HepG2 (cell line): ENCODE measurements around the gene DCAF7. TPM values are rescaled to one million over a fixed set of nuclear protein-coding genes. Genes with fewer than 3 reads are reported as not detected.
A peak's percentile ranks its signal among the peaks of the same experiment; 100 is the strongest.

Experiments used
- CHCHD3 ChIP-seq: sonication (generic); formaldehyde crosslinking; IDR thresholded peaks from 2 replicates; pipeline ENCODE4 v1.8.0; 2022; ENCODE audit warnings: mild to moderate bottlenecking, missing genetic modification reagents, moderate library complexity
- NBN ChIP-seq: fragments of 450-650 bp; conservative IDR thresholded peaks from 2 replicates; pipeline ENCODE4 v1.6.1; 2017
- NFKBIZ ChIP-seq: IDR thresholded peaks from 2 replicates; pipeline ENCODE4 v1.6.1; 2018; ENCODE audit warnings: missing genetic modification reagents, missing compliant biosample characterization
- RCOR2 ChIP-seq: IDR thresholded peaks from 2 replicates; pipeline ENCODE4 v1.6.1; 2016; ENCODE audit warnings: missing biosample characterization, missing genetic modification reagents
- SIX4 ChIP-seq: sonication (generic); formaldehyde crosslinking; IDR thresholded peaks from 2 replicates; pipeline ENCODE4 v1.4.0; 2020; ENCODE audit warnings: missing genetic modification reagents
- SRSF9 ChIP-seq: fragments of 200-400 bp; formaldehyde crosslinking; IDR thresholded peaks from 2 replicates; pipeline ENCODE4 v1.6.1; 2018; ENCODE audit warnings: borderline replicate concordance, mild to moderate bottlenecking, low read depth, low read length; ENCODE audit not compliant: insufficient read depth, poor library complexity, severe bottlenecking
- SRY ChIP-seq: sonication (generic); formaldehyde crosslinking; IDR thresholded peaks from 2 replicates; pipeline ENCODE4 v1.8.0; 2022; ENCODE audit warnings: mild to moderate bottlenecking, missing genetic modification reagents
- ZBTB8A ChIP-seq: sonication (generic); formaldehyde crosslinking; IDR thresholded peaks from 2 replicates; pipeline ENCODE4 v1.4.0; 2020; ENCODE audit warnings: mild to moderate bottlenecking, low read depth, missing genetic modification reagents, borderline replicate concordance
- ZFY ChIP-seq: sonication (generic); formaldehyde crosslinking; IDR thresholded peaks from 2 replicates; pipeline ENCODE4 v1.4.0; 2020; ENCODE audit warnings: missing genetic modification reagents
- ZNF235 ChIP-seq: sonication (generic); formaldehyde crosslinking; IDR thresholded peaks from 2 replicates; pipeline ENCODE4 v1.8.1; 2023; ENCODE audit warnings: mild to moderate bottlenecking, missing genetic modification reagents, borderline replicate concordance
- ZNF678 ChIP-seq: sonication (generic); formaldehyde crosslinking; IDR thresholded peaks from 2 replicates; pipeline ENCODE4 v1.4.0; 2020; ENCODE audit warnings: mild to moderate bottlenecking, missing genetic modification reagents
- ZNF709 ChIP-seq: sonication (generic); formaldehyde crosslinking; IDR thresholded peaks from 2 replicates; pipeline ENCODE4 v1.5.0; 2020; ENCODE audit warnings: mild to moderate bottlenecking, missing genetic modification reagents
- ZNF746 ChIP-seq: sonication (generic); formaldehyde crosslinking; IDR thresholded peaks from 2 replicates; pipeline ENCODE4 v1.8.0; 2022; ENCODE audit warnings: mild to moderate bottlenecking, missing genetic modification reagents
- polyA plus RNA-seq, 8 experiments: library from polyadenylated mRNA; depleted of rRNA in 3 of 8; stranded (reverse) in 7 of 8; unstranded in 1 of 8; fragments of >200 nt; fragmentation: Illumina TruSeq in 4 of 8; extraction: Trizol in 4 of 8; gene quantifications; 2 replicates each; pipeline versions ENCODE4 v1.2.1 to v1.2.3, GENCODE V29; 2011 to 2016; ENCODE audit warnings: low read depth in 4 of 8, missing spikeins in 1 of 8, mixed read lengths in 1 of 8; ENCODE audit not compliant: insufficient read depth in 1 of 8
- total RNA-seq, 5 experiments: library from RNA; depleted of rRNA; stranded (reverse); fragments of >200 nt; fragmentation: Illumina TruSeq; extraction: Trizol; gene quantifications; 2 replicates each; pipeline ENCODE4 v1.2.3, GENCODE V29; 2016; ENCODE audit warnings: low read depth in 1 of 5
- TF ChIP-seq, protein P1 (sequence below): sonication (generic); formaldehyde crosslinking; IDR thresholded peaks from 2 replicates; pipeline ENCODE4 v1.4.0; 2020; ENCODE audit warnings: missing genetic modification reagents, mild to moderate bottlenecking, borderline replicate concordance
- TF ChIP-seq, protein P2 (sequence below): sonication (generic); formaldehyde crosslinking; IDR thresholded peaks from 2 replicates; pipeline ENCODE4 v1.4.0; 2020; ENCODE audit warnings: missing genetic modification reagents, mild to moderate bottlenecking, borderline replicate concordance
- TF ChIP-seq, protein P3 (sequence below): sonication (generic); formaldehyde crosslinking; IDR thresholded peaks from 2 replicates; pipeline ENCODE4 v1.9.0; 2022; ENCODE audit warnings: low read depth, missing genetic modification reagents
- TF ChIP-seq, protein P4 (sequence below): sonication (generic); formaldehyde crosslinking; IDR thresholded peaks from 2 replicates; pipeline ENCODE4 v1.4.0; 2020; ENCODE audit warnings: mild to moderate bottlenecking, missing genetic modification reagents
- TF ChIP-seq, protein P5 (sequence below): sonication (generic); formaldehyde crosslinking; IDR thresholded peaks from 2 replicates; pipeline ENCODE4 v1.8.1; 2023; ENCODE audit warnings: mild to moderate bottlenecking, missing genetic modification reagents

DCAF7 gene
- total and polyA plus RNA-seq, 2 of the 13 experiments (the other 11 are each of a cell fraction or from before 2014, with no cell fraction given) = 55.2 to 73.4 TPM

DNA sequence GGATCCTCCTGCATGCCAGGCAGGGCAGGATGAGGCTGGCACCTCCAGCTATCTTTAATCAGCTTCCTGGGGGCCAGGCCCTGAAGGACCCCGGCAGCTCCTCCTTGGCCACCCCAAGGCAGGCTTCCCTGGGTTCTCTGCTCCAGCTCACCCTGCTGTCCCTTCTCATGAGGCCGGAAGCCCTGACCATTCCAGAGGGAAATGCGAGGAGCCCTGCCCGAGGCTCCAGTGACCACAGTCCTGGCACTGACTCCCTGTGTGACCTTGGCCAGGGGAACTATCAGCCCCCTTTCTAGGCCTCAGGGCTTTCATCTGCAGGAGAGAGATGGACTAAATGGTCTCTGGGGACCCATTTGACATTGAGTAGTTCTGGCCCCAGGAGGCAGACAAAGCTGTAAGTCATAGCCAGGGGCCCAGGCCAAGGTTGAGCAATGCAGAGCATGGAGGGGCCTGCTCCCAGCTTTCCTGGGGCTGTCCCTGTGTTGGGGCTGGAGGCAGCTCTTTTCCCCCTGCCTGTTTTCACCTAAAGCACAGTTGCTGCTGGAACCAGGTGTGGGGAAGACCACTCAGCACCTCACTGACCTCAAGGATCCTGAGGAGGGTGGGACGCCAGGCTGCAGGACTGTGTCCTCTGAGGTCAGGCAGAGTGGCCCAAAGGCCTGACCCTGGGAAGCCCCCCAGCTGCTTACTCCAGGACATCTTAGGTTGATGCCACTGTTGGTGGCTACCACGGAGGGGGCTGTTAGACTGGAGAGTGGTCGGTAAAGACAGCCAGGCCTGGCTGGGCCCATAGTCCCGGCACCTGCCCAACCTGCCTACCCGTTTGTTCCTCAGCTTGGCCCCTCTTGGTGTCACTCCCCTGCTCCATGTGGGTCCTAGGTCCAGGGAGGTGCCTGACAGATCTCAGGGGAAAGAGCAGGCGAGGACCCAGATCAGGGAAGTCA lies 19.0 kb upstream of the DCAF7 start (continued):
- TF ChIP-seq, protein P1, sequence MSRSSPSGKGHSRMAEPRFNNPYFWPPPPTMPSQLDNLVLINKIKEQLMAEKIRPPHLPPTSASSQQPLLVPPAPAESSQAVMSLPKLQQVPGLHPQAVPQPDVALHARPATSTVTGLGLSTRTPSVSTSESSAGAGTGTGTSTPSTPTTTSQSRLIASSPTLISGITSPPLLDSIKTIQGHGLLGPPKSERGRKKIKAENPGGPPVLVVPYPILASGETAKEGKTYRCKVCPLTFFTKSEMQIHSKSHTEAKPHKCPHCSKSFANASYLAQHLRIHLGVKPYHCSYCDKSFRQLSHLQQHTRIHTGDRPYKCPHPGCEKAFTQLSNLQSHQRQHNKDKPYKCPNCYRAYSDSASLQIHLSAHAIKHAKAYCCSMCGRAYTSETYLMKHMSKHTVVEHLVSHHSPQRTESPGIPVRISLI (CRISPR knock-in tag) = peak; percentile 70; the same call in 1 of the 2 replicates
- TF ChIP-seq RCOR2 (CRISPR knock-in tag) (peak; percentile 88; the same call in 1 of the 2 replicates), ZNF746 (CRISPR knock-in tag) (no peak; the same call in 1 of the 2 replicates), CHCHD3 (CRISPR knock-in tag) (0 out of 2 replicates have a peak, but pooled peaks have one; percentile 52), SIX4 (CRISPR knock-in tag) (peak; percentile 76), SRSF9 (no peak), ZNF235 (CRISPR knock-in tag) (no peak), NFKBIZ (CRISPR knock-in tag) (peak; percentile 93; the same call in 1 of the 2 replicates), NBN (no peak), ZNF678 (CRISPR knock-in tag) (peak; percentile 80; the same call in 1 of the 2 replicates), ZNF709 (CRISPR knock-in tag) (peak; percentile 39; the same call in 1 of the 2 replicates), SRY (0 out of 2 replicates have a peak, but pooled peaks have one; percentile 30), ZFY (peak; percentile 82), ZBTB8A (CRISPR knock-in tag) (peak; percentile 70; the same call in 1 of the 2 replicates)
- TF ChIP-seq, protein P2, sequence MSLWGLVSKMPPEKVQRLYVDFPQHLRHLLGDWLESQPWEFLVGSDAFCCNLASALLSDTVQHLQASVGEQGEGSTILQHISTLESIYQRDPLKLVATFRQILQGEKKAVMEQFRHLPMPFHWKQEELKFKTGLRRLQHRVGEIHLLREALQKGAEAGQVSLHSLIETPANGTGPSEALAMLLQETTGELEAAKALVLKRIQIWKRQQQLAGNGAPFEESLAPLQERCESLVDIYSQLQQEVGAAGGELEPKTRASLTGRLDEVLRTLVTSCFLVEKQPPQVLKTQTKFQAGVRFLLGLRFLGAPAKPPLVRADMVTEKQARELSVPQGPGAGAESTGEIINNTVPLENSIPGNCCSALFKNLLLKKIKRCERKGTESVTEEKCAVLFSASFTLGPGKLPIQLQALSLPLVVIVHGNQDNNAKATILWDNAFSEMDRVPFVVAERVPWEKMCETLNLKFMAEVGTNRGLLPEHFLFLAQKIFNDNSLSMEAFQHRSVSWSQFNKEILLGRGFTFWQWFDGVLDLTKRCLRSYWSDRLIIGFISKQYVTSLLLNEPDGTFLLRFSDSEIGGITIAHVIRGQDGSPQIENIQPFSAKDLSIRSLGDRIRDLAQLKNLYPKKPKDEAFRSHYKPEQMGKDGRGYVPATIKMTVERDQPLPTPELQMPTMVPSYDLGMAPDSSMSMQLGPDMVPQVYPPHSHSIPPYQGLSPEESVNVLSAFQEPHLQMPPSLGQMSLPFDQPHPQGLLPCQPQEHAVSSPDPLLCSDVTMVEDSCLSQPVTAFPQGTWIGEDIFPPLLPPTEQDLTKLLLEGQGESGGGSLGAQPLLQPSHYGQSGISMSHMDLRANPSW (CRISPR knock-in tag) = 0 out of 2 replicates have a peak, but pooled peaks have one; percentile 68
- TF ChIP-seq, protein P3, sequence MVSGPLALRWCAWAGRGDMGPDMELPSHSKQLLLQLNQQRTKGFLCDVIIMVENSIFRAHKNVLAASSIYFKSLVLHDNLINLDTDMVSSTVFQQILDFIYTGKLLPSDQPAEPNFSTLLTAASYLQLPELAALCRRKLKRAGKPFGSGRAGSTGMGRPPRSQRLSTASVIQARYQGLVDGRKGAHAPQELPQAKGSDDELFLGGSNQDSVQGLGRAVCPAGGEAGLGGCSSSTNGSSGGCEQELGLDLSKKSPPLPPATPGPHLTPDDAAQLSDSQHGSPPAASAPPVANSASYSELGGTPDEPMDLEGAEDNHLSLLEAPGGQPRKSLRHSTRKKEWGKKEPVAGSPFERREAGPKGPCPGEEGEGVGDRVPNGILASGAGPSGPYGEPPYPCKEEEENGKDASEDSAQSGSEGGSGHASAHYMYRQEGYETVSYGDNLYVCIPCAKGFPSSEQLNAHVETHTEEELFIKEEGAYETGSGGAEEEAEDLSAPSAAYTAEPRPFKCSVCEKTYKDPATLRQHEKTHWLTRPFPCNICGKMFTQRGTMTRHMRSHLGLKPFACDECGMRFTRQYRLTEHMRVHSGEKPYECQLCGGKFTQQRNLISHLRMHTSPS (CRISPR knock-in tag) = peak; percentile 91; the same call in 1 of the 2 replicates
- TF ChIP-seq, protein P4, sequence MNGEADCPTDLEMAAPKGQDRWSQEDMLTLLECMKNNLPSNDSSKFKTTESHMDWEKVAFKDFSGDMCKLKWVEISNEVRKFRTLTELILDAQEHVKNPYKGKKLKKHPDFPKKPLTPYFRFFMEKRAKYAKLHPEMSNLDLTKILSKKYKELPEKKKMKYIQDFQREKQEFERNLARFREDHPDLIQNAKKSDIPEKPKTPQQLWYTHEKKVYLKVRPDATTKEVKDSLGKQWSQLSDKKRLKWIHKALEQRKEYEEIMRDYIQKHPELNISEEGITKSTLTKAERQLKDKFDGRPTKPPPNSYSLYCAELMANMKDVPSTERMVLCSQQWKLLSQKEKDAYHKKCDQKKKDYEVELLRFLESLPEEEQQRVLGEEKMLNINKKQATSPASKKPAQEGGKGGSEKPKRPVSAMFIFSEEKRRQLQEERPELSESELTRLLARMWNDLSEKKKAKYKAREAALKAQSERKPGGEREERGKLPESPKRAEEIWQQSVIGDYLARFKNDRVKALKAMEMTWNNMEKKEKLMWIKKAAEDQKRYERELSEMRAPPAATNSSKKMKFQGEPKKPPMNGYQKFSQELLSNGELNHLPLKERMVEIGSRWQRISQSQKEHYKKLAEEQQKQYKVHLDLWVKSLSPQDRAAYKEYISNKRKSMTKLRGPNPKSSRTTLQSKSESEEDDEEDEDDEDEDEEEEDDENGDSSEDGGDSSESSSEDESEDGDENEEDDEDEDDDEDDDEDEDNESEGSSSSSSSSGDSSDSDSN (CRISPR knock-in tag) = peak; percentile 87; the same call in 1 of the 2 replicates
- TF ChIP-seq, protein P5, sequence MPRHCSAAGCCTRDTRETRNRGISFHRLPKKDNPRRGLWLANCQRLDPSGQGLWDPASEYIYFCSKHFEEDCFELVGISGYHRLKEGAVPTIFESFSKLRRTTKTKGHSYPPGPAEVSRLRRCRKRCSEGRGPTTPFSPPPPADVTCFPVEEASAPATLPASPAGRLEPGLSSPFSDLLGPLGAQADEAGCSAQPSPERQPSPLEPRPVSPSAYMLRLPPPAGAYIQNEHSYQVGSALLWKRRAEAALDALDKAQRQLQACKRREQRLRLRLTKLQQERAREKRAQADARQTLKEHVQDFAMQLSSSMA (CRISPR knock-in tag) = no peak
